ENCODE measurements around the gene NDUFAF8.

The NDUFAF8 gene

DNA sequence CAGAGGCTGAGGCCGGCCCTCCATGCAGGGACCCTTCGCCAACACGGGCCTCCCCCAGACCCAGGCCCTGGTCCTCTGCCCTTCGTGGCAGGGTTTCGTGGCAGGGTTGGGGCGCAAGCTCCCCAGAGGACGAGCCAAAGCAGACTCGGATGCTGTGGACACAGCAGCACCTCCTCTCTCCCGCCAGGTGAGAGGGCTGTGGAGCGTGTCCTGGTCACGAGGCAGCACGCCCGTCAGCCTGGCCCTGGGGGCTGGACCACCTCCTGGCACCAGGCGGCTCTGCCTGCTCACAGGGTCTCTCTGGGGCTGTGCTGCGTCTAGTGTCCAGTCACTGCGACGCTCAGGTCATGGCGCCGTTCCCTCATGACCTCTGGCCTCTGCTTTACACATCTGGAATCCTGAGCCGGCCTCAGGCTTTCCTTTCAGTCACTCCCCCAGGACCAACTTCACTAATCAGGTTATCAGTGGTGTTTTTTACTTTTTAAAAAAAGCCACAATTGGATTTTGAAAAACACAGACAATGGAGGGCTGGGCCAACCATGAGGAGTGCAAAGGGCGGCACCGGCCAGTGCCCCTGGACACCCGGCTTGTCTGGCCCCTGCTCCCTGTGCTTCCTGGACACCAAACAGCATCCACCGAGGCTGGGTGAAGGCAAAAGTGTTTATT is 5.4 kb downstream of the NDUFAF8 start:
- no peak overlapping the region for H3K9ac ChIP-seq (ENCODE audit: low read length in 5 of 5)
- no peaks in the 10 kb centered on the region for H3K9me3 ChIP-seq (ENCODE audit: control insufficient read depth in 5 of 5, low read length in 5 of 5)
- peaks cover 2 to 21% (median 12%) of the 10 kb centered on the region in 5 donors for H3K4me1 ChIP-seq (ENCODE audit: control insufficient read depth in 5 of 5, insufficient read depth in 5 of 5, low read length in 5 of 5)
- peaks cover 0 to 28% (median 12%) of the 10 kb centered on the region in 5 donors for H3K36me3 ChIP-seq (ENCODE audit: control insufficient read depth in 5 of 5, insufficient read depth in 5 of 5, low read length in 5 of 5)
- no peaks in the 10 kb centered on the region for H3K27me3 ChIP-seq (ENCODE audit: control insufficient read depth in 5 of 5, insufficient read depth in 4 of 5, low read length in 5 of 5)
- H3K4me3 ChIP-seq (ENCODE audit: low read depth in 1 of 5, low read length in 5 of 5) = no peak overlapping the region
- H3K27ac ChIP-seq (ENCODE audit: low read depth, low read length) = no peak overlapping the region

DNA sequence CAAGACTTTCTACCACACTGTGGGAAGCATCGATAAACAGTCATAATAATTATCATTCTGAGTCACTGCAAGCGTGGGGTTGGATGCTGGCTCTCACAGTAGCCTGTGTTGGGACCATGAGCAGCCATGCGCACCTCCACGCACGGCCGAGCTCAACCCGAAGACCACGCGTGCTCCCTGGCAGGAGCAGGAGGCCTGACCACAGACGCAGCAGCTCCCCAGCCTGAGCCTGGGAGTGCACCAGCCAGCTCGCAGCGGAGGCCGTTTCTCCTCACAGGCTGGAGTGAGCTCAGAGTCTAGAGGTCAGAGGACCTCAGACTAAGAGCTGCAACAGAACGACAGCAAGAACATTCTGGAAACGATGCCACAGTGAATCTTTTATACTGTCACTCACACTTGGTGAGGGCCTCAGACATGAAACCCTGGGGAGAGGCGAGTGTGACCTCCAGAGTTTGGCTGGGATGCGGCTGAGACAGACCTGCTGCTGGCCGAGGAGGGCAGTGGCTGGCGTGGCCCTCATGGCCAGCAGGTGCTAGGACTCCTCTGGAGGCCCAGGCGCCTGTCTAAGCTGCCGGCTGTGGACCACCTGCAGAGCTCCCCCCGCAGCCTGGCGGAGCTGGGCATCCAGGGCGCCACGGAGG is 6.0 kb downstream of the NDUFAF8 start:
- Histone ChIP-seq H3K4me1 (ENCODE audit: control insufficient read depth in 5 of 5, insufficient read depth in 5 of 5, low read length in 5 of 5) (peaks cover 0 to 15% (median 6%) of the 10 kb centered on the region in 5 donors), H3K9ac (ENCODE audit: low read length in 5 of 5) (no peak overlapping the region), H3K9me3 (ENCODE audit: control insufficient read depth in 5 of 5, low read length in 5 of 5) (no peaks in the 10 kb centered on the region), H3K27me3 (ENCODE audit: control insufficient read depth in 5 of 5, insufficient read depth in 4 of 5, low read length in 5 of 5) (no peaks in the 10 kb centered on the region), H3K4me3 (ENCODE audit: low read depth in 1 of 5, low read length in 5 of 5) (no peak overlapping the region), H3K27ac (ENCODE audit: low read depth, low read length) (no peak overlapping the region), H3K36me3 (ENCODE audit: control insufficient read depth in 5 of 5, insufficient read depth in 5 of 5, low read length in 5 of 5) (peaks cover 0 to 34% (median 18%) of the 10 kb centered on the region in 5 donors)

DNA sequence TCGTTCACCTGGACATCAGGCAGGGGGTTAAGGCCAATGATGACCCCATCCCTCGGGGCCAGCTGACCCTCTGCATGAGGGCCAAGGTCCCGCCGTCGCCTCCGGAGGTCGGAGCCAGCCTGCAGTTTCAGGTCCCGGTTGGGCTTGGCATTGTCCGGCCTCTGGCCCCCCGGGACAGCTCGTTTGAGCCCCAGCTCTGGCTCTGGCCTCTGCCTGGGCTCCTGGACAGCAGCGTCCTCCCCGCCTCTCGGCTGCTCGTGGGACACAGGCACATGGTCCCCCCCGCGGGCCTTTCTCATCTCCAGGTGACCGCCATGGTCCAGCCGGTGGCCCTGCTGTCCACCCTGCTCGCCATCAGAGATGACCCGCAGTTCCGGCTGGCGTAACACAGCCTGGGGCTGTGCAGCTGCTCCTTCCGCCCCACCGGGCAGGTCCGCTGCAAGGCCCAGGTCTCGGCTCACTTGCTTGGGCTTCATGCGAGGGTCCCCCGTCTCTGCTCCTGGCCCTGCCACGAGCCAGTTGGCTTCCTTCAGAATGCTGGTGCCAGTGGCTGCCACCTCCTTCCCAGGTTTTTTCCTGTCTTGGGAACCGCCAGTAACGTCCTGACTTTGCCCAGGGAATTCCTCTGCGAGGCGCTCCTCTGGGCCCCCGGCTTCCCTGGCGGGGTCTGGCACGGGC is 6.7 kb downstream of the NDUFAF8 start:
- Histone ChIP-seq H3K9me3 (ENCODE audit: control insufficient read depth in 5 of 5, low read length in 5 of 5) (no peaks in the 10 kb centered on the region), H3K27ac (ENCODE audit: low read depth, low read length) (no peak overlapping the region), H3K4me1 (ENCODE audit: control insufficient read depth in 5 of 5, insufficient read depth in 5 of 5, low read length in 5 of 5) (peaks cover 0 to 9% (median 1%) of the 10 kb centered on the region in 5 donors), H3K9ac (ENCODE audit: low read length in 5 of 5) (no peak overlapping the region), H3K36me3 (ENCODE audit: control insufficient read depth in 5 of 5, insufficient read depth in 5 of 5, low read length in 5 of 5) (peaks cover 0 to 40% (median 24%) of the 10 kb centered on the region in 5 donors), H3K27me3 (ENCODE audit: control insufficient read depth in 5 of 5, insufficient read depth in 4 of 5, low read length in 5 of 5) (no peaks in the 10 kb centered on the region), H3K4me3 (ENCODE audit: low read depth in 1 of 5, low read length in 5 of 5) (no peak overlapping the region)

DNA sequence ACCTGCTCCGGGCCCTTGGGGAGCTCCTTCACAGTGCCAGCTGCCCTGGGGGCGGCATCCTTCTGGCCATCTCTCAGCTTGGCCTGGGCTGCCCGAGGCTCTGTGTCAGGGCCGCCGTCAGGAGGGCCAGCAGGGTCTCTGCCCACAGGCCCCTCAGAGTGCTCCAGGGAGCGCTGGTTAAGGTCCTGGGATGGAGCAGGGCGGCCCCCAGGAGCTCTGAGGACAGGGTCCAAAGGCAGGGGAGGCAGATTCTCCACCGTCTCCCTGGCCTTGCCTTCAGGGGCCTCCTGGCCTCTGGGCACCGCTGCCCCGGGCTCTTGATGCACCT is 7.2 kb downstream of the NDUFAF8 start:
- H3K4me1 ChIP-seq (ENCODE audit: control insufficient read depth in 5 of 5, insufficient read depth in 5 of 5, low read length in 5 of 5) = peaks cover 0 to 8% (median 0%) of the 10 kb centered on the region in 5 donors
- H3K27ac ChIP-seq (ENCODE audit: low read depth, low read length) = no peak overlapping the region
- H3K36me3 ChIP-seq (ENCODE audit: control insufficient read depth in 5 of 5, insufficient read depth in 5 of 5, low read length in 5 of 5) = peaks cover 0 to 40% (median 26%) of the 10 kb centered on the region in 5 donors
- no peaks in the 10 kb centered on the region for H3K27me3 ChIP-seq (ENCODE audit: control insufficient read depth in 5 of 5, insufficient read depth in 4 of 5, low read length in 5 of 5)
- no peak overlapping the region for H3K9ac ChIP-seq (ENCODE audit: low read length in 5 of 5)
- no peak overlapping the region for H3K4me3 ChIP-seq (ENCODE audit: low read depth in 1 of 5, low read length in 5 of 5)
- H3K9me3 ChIP-seq (ENCODE audit: control insufficient read depth in 5 of 5, low read length in 5 of 5) = no peaks in the 10 kb centered on the region

DNA sequence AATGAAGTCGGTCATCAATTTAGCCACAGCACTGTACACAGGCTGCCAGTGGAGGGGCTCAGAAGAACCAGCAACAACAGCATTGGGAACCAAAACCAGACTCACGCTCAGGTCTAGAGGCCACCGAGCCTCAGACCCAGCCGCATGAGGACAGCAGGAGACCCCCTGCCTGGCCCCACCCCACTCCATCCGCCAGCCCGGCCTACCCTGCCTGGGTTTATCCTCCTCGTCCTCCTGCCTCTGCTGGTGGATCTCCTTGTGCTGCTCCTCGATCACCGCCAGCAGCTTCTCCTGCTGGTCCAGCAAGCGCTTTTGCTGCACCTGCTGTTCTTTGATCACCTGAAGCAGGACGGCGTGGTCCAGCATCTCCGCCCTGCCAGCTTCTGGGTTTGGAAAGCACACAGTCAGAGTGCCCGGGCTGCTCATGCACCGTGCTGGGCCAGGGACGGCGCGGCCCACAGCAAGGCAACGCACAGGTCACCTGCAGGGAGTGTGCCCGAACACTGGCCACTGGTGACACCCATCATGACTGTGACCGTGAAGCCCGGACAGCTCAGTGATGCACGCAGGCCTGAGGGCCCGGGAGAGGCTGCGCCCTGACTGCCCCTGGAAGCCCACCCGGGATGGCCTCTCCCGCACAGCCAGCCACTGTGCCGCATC is 7.7 kb downstream of the NDUFAF8 start:
- no peaks in the 10 kb centered on the region for H3K9me3 ChIP-seq (ENCODE audit: control insufficient read depth in 5 of 5, low read length in 5 of 5)
- H3K4me1 ChIP-seq (ENCODE audit: control insufficient read depth in 5 of 5, insufficient read depth in 5 of 5, low read length in 5 of 5) = peaks cover 0 to 8% (median 0%) of the 10 kb centered on the region in 5 donors
- no peak overlapping the region for H3K27ac ChIP-seq (ENCODE audit: low read depth, low read length)
- no peak overlapping the region for H3K9ac ChIP-seq (ENCODE audit: low read length in 5 of 5)
- H3K4me3 ChIP-seq (ENCODE audit: low read depth in 1 of 5, low read length in 5 of 5) = no peak overlapping the region
- H3K36me3 ChIP-seq (ENCODE audit: control insufficient read depth in 5 of 5, insufficient read depth in 5 of 5, low read length in 5 of 5) = peaks cover 0 to 43% (median 29%) of the 10 kb centered on the region in 5 donors
- H3K27me3 ChIP-seq (ENCODE audit: control insufficient read depth in 5 of 5, insufficient read depth in 4 of 5, low read length in 5 of 5) = no peaks in the 10 kb centered on the region

DNA sequence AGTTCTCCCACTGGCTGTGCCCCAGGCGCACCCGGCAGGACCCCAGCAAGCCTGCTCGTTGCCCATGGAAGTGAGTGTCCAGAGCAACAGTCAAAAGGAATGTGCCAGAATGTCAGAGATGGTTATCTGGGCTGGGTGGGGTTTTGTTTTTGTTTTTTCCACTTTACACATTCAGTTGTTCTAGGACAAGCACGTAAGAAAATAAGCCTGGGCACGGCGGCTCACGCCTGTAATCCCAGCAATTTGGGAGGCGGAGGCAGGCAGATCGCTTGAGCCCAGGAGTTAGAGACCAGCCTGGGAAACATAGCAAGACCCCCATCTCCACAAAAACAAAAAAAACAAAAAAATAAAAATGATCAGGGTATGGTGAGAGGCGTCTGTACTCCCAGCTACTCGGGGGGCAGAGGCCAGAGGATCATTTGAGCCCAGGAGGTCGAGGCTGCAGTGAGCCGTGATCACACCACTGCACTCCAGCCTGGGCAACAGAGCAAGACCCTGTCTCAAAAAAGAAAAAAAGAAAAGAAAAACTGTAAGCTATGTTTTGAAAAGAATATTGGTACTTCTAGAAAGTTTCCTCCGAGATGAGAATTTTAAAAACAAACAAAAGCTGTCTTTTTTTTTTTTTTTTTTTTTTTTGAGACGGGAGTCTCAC is 8.3 kb downstream of the NDUFAF8 start:
- no peaks in the 10 kb centered on the region for H3K9me3 ChIP-seq (ENCODE audit: control insufficient read depth in 5 of 5, low read length in 5 of 5)
- H3K27ac ChIP-seq (ENCODE audit: low read depth, low read length) = no peak overlapping the region
- H3K4me1 ChIP-seq (ENCODE audit: control insufficient read depth in 5 of 5, insufficient read depth in 5 of 5, low read length in 5 of 5) = peaks cover 0 to 8% (median 0%) of the 10 kb centered on the region in 5 donors
- no peaks in the 10 kb centered on the region for H3K27me3 ChIP-seq (ENCODE audit: control insufficient read depth in 5 of 5, insufficient read depth in 4 of 5, low read length in 5 of 5)
- no peak overlapping the region for H3K9ac ChIP-seq (ENCODE audit: low read length in 5 of 5)
- H3K36me3 ChIP-seq (ENCODE audit: control insufficient read depth in 5 of 5, insufficient read depth in 5 of 5, low read length in 5 of 5) = peaks cover 0 to 50% (median 36%) of the 10 kb centered on the region in 5 donors
- no peak overlapping the region for H3K4me3 ChIP-seq (ENCODE audit: low read depth in 1 of 5, low read length in 5 of 5)

DNA sequence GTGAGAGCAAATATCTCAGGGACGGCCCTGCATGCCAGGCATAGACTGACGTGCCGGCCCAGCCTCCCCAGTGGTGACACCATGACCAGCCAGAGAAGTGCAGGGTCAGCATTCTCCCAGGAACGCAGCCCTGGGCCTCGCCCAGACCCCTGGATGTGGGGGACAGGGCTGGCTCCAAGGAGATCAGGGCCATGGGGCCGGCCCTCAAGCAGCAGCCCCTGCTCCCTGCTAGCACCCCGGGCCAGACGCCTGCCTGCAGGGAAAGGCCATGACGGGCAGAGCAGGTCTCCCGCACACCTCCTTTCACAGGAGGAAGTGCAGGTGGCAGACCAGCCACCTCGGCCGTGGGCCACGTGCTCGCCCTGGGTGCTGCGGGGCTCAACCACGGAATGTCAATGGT is 9.5 kb downstream of the NDUFAF8 start:
- Histone ChIP-seq H3K27ac (ENCODE audit: low read depth, low read length) (no peak overlapping the region), H3K4me3 (ENCODE audit: low read depth in 1 of 5, low read length in 5 of 5) (no peak overlapping the region), H3K4me1 (ENCODE audit: control insufficient read depth in 5 of 5, insufficient read depth in 5 of 5, low read length in 5 of 5) (peaks cover 0 to 8% (median 0%) of the 10 kb centered on the region in 5 donors), H3K9me3 (ENCODE audit: control insufficient read depth in 5 of 5, low read length in 5 of 5) (no peaks in the 10 kb centered on the region), H3K36me3 (ENCODE audit: control insufficient read depth in 5 of 5, insufficient read depth in 5 of 5, low read length in 5 of 5) (peaks cover 0 to 54% (median 41%) of the 10 kb centered on the region in 5 donors), H3K27me3 (ENCODE audit: control insufficient read depth in 5 of 5, insufficient read depth in 4 of 5, low read length in 5 of 5) (no peaks in the 10 kb centered on the region), H3K9ac (ENCODE audit: low read length in 5 of 5) (no peak overlapping the region)

DNA sequence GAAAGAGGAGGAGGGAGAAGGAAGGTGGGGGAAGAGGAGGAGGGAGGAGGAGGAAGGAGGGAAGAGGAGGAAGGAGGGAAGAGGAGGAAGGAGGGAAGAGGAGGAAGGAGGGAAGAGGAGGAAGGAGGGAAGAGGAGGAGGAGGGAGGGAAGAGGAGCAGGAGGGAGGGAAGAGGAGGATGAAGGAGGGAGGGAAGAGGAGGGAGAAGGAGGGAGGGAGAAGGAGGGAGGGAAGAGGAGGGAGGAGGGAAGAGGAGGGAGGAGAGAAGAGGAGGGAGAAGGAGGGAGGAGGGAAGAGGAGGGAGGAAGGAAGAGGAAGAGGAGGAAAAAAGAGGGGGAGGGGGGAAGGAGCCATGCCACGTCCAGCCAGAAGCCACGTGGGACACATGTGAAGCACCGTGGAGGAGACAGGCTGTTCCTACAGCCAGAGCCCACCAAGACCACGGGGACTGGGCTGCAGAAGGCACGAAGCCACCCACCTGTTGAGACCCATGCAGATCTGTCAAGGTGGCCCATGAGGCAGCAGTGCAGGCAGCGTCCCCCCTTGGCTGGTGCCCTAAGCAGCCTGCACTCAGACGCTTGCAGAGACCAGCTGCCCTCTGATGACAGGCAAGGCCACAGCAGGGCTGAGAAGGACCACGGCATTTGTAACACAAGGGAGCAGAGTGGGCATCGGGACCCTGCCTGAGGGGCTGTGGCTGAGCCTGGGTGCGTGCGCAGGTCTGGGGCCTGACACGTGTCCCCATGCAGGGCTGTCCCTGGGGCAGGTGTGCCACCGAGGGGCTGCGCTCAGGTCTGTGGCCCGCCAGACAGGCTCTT is 10.3 kb downstream of the NDUFAF8 start:
- peaks cover 0 to 54% (median 41%) of the 10 kb centered on the region in 5 donors for H3K36me3 ChIP-seq (ENCODE audit: control insufficient read depth in 5 of 5, insufficient read depth in 5 of 5, low read length in 5 of 5)
- no peak overlapping the region for H3K27ac ChIP-seq (ENCODE audit: low read depth, low read length)
- no peaks in the 10 kb centered on the region for H3K9me3 ChIP-seq (ENCODE audit: control insufficient read depth in 5 of 5, low read length in 5 of 5)
- peaks cover 0 to 6% (median 0%) of the 10 kb centered on the region in 5 donors for H3K4me1 ChIP-seq (ENCODE audit: control insufficient read depth in 5 of 5, insufficient read depth in 5 of 5, low read length in 5 of 5)
- no peak overlapping the region for H3K4me3 ChIP-seq (ENCODE audit: low read depth in 1 of 5, low read length in 5 of 5)
- no peaks in the 10 kb centered on the region for H3K27me3 ChIP-seq (ENCODE audit: control insufficient read depth in 5 of 5, insufficient read depth in 4 of 5, low read length in 5 of 5)
- H3K9ac ChIP-seq (ENCODE audit: low read length in 5 of 5) = no peak overlapping the region

Data from subcutaneous abdominal adipose tissue (tissue), 5 donors.